ENCODE results near the gene TMEM41A. TPM values are rescaled to one million over a fixed set of nuclear protein-coding genes. Genes with fewer than 3 reads are reported as not detected.

TMEM41A gene
- polyA plus RNA-seq, 3 donors: 30.3 to 31.6 (median 31.3) TPM

Other genes starting within 250 kb of the TMEM41A start
- 10 to 100 TPM; 28.6 to 35.3 (median 30.6) TPM for gene EHHADH, start 245.0 kb downstream of the TMEM41A start, polyA plus RNA-seq (ENCODE audit: insufficient read length in 3 of 3)
- gene MAP3K13, start 135.9 kb downstream of the TMEM41A start, polyA plus RNA-seq (ENCODE audit: insufficient read length in 3 of 3): 10 to 100 TPM; 48.0 to 51.2 (median 48.9) TPM
- gene LIPH, start 53.6 kb upstream of the TMEM41A start, polyA plus RNA-seq (ENCODE audit: insufficient read length in 3 of 3): 1 to 10 TPM in 2 of 3 donors, under 1 TPM in 1; 0.98 to 1.8 (median 1.5) TPM
- gene SENP2, start 87.3 kb upstream of the TMEM41A start, polyA plus RNA-seq (ENCODE audit: insufficient read length in 3 of 3): 10 to 100 TPM; 42.4 to 57.0 (median 46.9) TPM